Loucy (cell line): ENCODE results near the gene NINL.

ENCODE experiments used
- H2AFZ ChIP-seq: fragments of 200-600 bp; sonication (generic); 2 replicates; pipeline ENCODE4 v1.6.0; 2016; ENCODE audit warnings: antibody characterized with exemption, mild to moderate bottlenecking, low read length, moderate library complexity
- H3F3A ChIP-seq: fragments of 200-600 bp; 2 replicates; pipeline ENCODE4 v1.6.0; 2016; ENCODE audit warnings: antibody characterized with exemption, low read depth, mild to moderate bottlenecking
- H3K27me3 ChIP-seq: fragments of 200-600 bp; sonication (generic); 2 replicates; pipeline ENCODE4 v1.6.1; 2014; ENCODE audit warnings: low read length, mild to moderate bottlenecking; ENCODE audit not compliant: insufficient read depth, poor library complexity, severe bottlenecking
- H3K36me3 ChIP-seq: fragments of 200-600 bp; sonication (generic); 2 replicates; pipeline ENCODE4 v1.6.1; 2016; ENCODE audit warnings: low read length; ENCODE audit not compliant: insufficient read depth
- H3K4me1 ChIP-seq: fragments of 200-600 bp; sonication (generic); 2 replicates; pipeline ENCODE4 v1.5.1; 2014; ENCODE audit warnings: low read length, mild to moderate bottlenecking; ENCODE audit not compliant: insufficient read depth, poor library complexity, severe bottlenecking
- H3K4me2 ChIP-seq: fragments of 200-600 bp; sonication (generic); 2 replicates; pipeline ENCODE4 v1.6.0; 2014; ENCODE audit warnings: antibody characterized with exemption, low read length, low read depth, mild to moderate bottlenecking; ENCODE audit not compliant: poor library complexity, severe bottlenecking
- H3K4me3 ChIP-seq: fragments of 200-600 bp; sonication (generic); 2 replicates; pipeline ENCODE4 v1.5.1; 2014; ENCODE audit warnings: low read length, mild to moderate bottlenecking, mixed read lengths; ENCODE audit not compliant: poor library complexity, severe bottlenecking
- H3K79me2 ChIP-seq: fragments of 200-600 bp; sonication (generic); 2 replicates; pipeline ENCODE4 v1.6.1; 2014; ENCODE audit warnings: low read length; ENCODE audit not compliant: insufficient read depth
- H3K9ac ChIP-seq: fragments of 200-600 bp; sonication (generic); 2 replicates; pipeline ENCODE4 v1.6.0; 2014; ENCODE audit warnings: mild to moderate bottlenecking, low read depth, low read length, moderate library complexity; ENCODE audit not compliant: poor library complexity, severe bottlenecking
- H3K9me2 ChIP-seq: fragments of 200-600 bp; sonication (generic); replicated peaks from 2 replicates; pipeline ENCODE4 v1.6.1; 2016; ENCODE audit warnings: low read depth, low read length, mixed read lengths
- H3K9me3 ChIP-seq: fragments of 200-600 bp; sonication (generic); 2 replicates; pipeline ENCODE4 v1.6.1; 2014; ENCODE audit warnings: mild to moderate bottlenecking, antibody characterized with exemption, low read length, low read depth; ENCODE audit not compliant: insufficient read depth
- H4K20me1 ChIP-seq: fragments of 200-600 bp; sonication (generic); 2 replicates; pipeline ENCODE4 v1.6.0; 2014; ENCODE audit warnings: antibody characterized with exemption, low read length, mild to moderate bottlenecking; ENCODE audit not compliant: insufficient read depth, poor library complexity, severe bottlenecking
- CTCF ChIP-seq: fragments of 200-600 bp; sonication (generic); conservative IDR thresholded peaks from 2 replicates; pipeline ENCODE4 v1.5.1; 2014; ENCODE audit warnings: mild to moderate bottlenecking, antibody characterized with exemption, low read length
- EZH2phosphoT487 ChIP-seq: fragments of 200-600 bp; IDR thresholded peaks from 2 replicates; pipeline ENCODE4 v1.6.1; 2018; ENCODE audit warnings: antibody characterized with exemption, mild to moderate bottlenecking, moderate library complexity, borderline replicate concordance

NINL gene

GRCh38 chr20:25481918-25482253, 103.4 kb downstream of the NINL start:
- H3K9me2 ChIP-seq = no peaks in the 10 kb centered on the region
- H4K20me1 ChIP-seq = no peaks in the 10 kb centered on the region
- H3K9ac ChIP-seq = no peak overlapping the region
- no peak overlapping the region for H3K4me2 ChIP-seq
- H3K4me1 ChIP-seq = peaks cover 5% of the 10 kb centered on the region
- H2AFZ ChIP-seq = no peak overlapping the region
- no peak for TF ChIP-seq CTCF
- TF ChIP-seq EZH2phosphoT487 = no peak
- H3K4me3 ChIP-seq = no peak overlapping the region
- H3K36me3 ChIP-seq = peaks cover 48% of the 10 kb centered on the region; the same call in 1 of the 2 replicates
- H3K9me3 ChIP-seq = no peaks in the 10 kb centered on the region
- no peaks in the 10 kb centered on the region for H3F3A ChIP-seq
- H3K79me2 ChIP-seq = no peaks in the 10 kb centered on the region
- no peaks in the 10 kb centered on the region for H3K27me3 ChIP-seq

GRCh38 chr20:25481235-25481917, 104.0 kb downstream of the NINL start:
- Histone ChIP-seq H4K20me1 (no peaks in the 10 kb centered on the region), H3K9me3 (no peaks in the 10 kb centered on the region), H3K36me3 (peaks cover 48% of the 10 kb centered on the region; the same call in 1 of the 2 replicates), H3K27me3 (no peaks in the 10 kb centered on the region), H3K4me1 (peaks cover 5% of the 10 kb centered on the region), H3K4me3 (no peak overlapping the region), H3K9ac (no peak overlapping the region), H3K79me2 (no peaks in the 10 kb centered on the region), H3F3A (no peaks in the 10 kb centered on the region), H2AFZ (no peak overlapping the region), H3K4me2 (no peak overlapping the region), H3K9me2 (no peaks in the 10 kb centered on the region)
- no peak for TF ChIP-seq CTCF
- no peak for TF ChIP-seq EZH2phosphoT487

GRCh38 chr20:25480797-25481196, 104.5 kb downstream of the NINL start:
- H3K79me2 ChIP-seq = no peaks in the 10 kb centered on the region
- no peak for TF ChIP-seq CTCF
- TF ChIP-seq EZH2phosphoT487 = no peak
- H3K9me3 ChIP-seq = no peaks in the 10 kb centered on the region
- no peaks in the 10 kb centered on the region for H3F3A ChIP-seq
- H3K36me3 ChIP-seq = peaks cover 50% of the 10 kb centered on the region; the same call in 1 of the 2 replicates
- H3K9ac ChIP-seq = no peak overlapping the region
- H3K4me3 ChIP-seq = no peak overlapping the region
- no peak overlapping the region for H3K4me2 ChIP-seq
- H4K20me1 ChIP-seq = no peaks in the 10 kb centered on the region
- no peaks in the 10 kb centered on the region for H3K9me2 ChIP-seq
- H3K4me1 ChIP-seq = peaks cover 5% of the 10 kb centered on the region
- no peaks in the 10 kb centered on the region for H3K27me3 ChIP-seq
- H2AFZ ChIP-seq = no peak overlapping the region
